NCI-H2081 (cell line): Measurements from ENCODE around the gene AS3MT.
"Not testable (repeated sequence)": the region's sequence is repeated elsewhere in the genome, so short reads cannot be mapped to it uniquely, and the experiment has no call there.

Experiments
- DNase-seq, 2 experiments: peaks; one replicate each; lab custom pipeline; 2025; lab: John Stamatoyannopoulos, UW

The AS3MT gene

GRCh38 chr10:102869258-102870198 lies at the start of gene AS3MT:
Gene AS3MT (plus strand): TSS chr10:102869470. CDS start chr10:102869593, 123 bp downstream.
- DNase-seq, result peak in 1 of 2 experiments; percentile 2

DNA sequence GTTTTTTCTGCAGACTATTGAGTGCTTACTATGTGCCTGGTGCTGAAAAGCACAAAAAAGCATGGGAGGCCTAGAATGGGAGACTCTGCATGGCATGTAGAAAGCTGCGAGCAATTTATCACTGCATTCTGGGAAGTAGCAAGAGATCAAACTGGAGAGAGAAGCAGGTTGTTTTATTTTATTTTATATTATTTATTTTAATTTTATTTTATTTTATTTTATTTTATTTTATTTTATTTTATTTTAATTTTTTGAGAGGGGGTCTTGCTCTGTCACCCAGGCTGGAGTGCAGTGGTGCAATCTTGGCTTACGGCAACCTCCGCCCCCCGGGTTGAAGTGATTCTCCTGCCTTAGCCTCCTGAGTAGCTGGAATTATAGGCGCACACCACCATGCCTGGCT lies 49.3 kb upstream of the AS3MT start:
- DNase-seq, result not testable (repeated sequence)

DNA sequence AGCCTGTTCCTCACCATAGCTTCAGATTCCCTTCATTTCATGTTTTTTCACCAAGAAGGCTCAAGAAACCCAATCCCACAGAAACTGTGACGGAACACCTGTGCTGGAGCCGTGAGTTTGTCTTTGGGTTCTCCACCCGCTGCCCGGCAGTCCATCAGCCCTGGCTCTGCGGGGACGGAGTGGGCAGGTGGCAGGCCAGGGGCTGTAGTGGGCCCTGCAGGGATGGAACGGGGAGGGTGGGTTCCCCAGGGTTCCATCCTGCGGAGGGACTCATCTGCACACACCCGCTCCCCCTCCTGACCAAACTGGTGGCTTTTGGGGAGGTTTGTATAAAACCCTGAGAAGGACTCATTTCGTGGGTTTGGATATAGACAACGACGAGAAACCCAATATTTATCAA lies 47.0 kb upstream of the AS3MT start:
- no peak for DNase-seq

DNA sequence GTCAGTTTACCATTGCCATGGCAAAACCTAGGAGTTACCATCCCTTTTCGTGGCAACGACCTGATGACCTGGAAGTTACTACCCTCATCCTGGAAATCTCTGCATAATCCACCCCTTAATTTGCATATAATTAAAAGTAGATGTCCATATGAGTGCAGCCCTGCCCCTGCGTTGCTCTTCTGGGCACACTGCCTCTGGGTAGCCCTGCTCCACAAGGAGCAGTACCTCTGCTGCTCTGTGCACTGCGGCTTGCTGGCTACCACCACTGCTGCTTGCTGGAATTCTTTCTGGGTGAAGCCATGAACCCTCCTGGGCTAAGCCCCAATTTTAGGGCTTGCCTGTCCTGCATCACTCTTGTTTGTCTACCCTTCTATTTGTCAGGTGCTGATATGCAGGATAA lies 44.6 kb upstream of the AS3MT start:
- no peak for DNase-seq

GRCh38 chr10:102826148-102826796 lies 43.0 kb upstream of the AS3MT start:
- no peak for DNase-seq

DNA sequence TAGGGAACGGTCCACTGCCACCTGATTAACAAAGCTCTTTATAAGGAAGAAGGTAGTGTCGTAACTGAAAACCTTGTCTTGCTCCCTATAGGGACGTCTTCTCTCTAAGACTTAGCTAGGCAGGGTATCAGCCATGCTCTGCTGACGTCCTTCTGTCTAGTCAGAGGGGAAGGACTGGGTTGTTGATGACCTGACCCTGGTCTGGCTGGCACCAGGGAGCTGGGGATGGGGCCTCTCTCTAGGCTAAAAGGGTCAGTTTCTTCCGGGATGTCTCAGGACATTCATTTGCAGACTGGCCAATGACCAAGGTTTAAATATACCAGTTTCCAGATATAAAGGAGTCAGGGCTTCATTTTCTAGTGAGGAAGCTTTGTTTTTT lies 41.7 kb upstream of the AS3MT start:
- no peak for DNase-seq

DNA sequence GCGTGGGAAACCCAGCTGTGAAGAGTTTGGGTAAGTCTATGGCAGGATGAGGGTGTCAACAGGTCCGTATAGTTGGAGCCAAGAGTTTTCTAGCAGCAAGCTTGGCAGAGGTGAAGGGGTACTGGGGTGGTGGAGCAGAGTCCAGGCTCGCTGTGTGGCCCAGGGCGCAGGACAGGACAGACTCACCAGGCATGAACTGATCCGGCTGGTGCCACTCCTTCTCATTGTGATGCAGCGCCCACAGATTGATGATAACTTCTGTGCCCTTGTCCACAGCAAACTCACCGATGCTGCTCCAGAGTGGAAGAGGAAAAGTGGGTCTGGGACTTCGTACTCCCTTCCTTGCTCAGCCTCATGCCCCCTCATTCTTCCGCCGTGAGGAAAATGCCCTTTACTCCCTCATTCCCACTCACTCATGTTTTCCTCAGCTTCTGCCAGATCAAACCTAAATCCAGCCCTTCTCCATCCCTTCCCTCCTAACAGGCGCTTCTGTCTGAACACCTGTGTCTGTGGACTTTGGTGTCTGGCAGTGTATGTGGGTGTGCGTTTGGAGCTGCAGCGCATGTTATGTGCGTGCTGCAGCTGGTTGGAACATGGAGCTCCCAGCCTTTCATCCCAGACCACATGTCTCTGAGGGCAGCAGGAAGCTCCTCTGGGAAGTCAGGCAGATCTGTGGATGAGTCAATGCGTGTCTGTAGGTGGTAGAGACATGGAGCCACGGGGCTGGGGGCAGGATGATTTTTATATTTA lies 37.8 kb upstream of the AS3MT start:
- no peak for DNase-seq

DNA sequence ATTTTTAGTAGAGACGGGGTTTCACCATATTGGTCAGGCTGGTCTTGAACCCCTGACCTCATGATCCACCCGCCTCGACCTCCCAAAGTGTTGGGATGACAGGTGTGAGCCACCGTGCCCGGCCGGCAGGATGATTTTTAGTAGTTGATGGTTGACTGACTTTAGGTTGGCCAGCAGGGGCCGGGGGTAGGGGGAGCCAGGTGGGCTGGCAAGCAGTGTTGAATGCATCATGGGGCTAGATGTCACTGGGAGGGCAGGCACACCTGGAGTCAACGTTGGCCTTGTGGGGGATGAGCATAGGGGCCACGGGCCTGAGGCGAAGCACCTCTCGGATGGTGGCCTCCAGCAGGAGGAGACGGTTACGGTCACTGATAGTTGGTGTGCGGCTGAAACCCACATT lies 37.0 kb upstream of the AS3MT start:
- no peak for DNase-seq

- no peak for DNase-seq
Measured at GRCh38 chr10:102832987-102833386, 36.3 kb upstream of the AS3MT start.

- no peak for DNase-seq
Measured at GRCh38 chr10:102834143-102834542, 35.1 kb upstream of the AS3MT start.

DNA sequence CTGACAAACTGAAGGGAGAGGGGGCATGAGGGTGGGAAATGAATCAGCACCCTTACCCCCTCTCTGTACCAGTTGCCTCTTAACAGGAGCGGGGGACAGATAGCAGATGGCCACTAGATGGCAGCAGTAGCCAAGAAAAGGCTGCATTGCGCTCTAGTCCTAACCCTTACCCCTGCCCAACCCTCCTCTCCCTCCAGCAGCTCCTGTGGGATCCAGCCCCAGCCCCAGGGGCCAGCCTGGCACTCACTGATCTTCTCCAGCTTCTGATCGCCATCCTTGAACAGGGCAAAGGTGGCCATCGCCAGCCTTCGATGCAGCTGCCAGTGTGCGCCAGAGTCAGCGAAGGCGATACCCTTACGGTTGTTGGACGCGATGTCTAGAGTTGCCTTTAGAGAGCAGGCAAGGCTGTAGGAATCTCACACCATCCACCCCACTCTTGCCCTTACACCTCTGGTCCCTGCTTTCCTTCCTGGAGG lies 34.2 kb upstream of the AS3MT start:
- peak; percentile 56 to 63 for DNase-seq

DNA sequence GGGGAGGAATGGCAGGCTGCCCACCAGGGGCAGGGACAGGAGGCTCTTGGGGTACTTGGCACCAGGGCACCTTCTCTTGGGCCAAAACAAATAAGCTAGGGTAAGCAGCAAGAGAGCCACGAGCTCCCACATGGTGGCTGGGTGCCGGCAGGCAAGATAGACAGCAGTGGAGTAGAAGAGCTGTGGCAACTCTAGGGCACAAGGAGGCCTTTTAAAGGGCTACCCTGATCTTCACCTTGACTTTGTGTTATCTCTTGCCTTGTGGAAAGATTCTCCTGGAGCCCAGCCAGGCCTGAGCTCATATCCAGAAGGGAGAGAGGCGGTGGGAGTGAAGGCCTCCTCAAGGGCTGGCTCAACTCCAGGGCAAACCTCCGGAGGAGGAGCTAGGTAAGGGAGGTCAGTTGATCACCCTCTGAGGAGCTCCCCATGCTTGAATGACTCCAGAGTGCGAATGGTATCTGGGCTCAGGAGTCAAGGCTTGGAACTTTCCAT lies 32.0 kb upstream of the AS3MT start, which contains the start of gene CYP17A1:
Gene CYP17A1, minus strand, starts transcription at position 184 of the 492 bp plus-strand sequence. Its CDS starts 52 bp downstream, at position 132.
- DNase-seq, result no peak

DNA sequence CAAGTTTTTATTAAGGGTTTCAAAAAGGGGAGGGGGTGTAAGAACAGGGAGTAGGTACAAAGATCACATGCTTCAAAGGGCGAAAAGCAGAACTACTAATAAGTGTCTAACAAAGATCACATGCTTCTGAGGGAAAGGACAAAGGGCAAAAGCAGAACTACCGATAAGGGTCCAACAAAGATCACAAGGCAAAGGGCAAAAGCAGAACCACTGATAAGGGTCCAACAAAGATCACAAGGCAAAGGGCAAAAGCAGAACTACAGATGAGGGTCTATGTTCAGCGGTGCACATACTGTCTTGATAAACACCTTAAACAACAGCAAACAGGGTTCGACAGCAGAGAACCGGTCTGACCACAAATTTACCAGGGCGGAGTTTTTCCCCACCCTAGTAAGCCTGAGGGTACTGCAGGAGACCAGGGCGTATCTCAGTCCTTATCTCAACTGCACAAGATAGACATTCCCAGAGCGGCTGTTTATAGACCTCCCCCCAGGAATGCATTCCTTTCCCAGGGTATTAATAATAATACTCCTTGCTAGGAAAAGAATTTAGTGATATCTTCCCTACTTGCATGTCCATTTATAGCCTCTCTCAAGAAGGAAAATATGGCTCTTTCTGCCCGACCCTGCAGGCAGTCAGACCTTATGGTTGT lies 30.9 kb upstream of the AS3MT start:
- not testable (repeated sequence) for DNase-seq

- no peak for DNase-seq
Measured at GRCh38 chr10:102841827-102842345, 27.4 kb upstream of the AS3MT start.

GRCh38 chr10:102843139-102843538 lies 26.1 kb upstream of the AS3MT start:
- not testable (repeated sequence) for DNase-seq

GRCh38 chr10:102844190-102844776 lies 25.0 kb upstream of the AS3MT start:
- not testable (repeated sequence) for DNase-seq

DNA sequence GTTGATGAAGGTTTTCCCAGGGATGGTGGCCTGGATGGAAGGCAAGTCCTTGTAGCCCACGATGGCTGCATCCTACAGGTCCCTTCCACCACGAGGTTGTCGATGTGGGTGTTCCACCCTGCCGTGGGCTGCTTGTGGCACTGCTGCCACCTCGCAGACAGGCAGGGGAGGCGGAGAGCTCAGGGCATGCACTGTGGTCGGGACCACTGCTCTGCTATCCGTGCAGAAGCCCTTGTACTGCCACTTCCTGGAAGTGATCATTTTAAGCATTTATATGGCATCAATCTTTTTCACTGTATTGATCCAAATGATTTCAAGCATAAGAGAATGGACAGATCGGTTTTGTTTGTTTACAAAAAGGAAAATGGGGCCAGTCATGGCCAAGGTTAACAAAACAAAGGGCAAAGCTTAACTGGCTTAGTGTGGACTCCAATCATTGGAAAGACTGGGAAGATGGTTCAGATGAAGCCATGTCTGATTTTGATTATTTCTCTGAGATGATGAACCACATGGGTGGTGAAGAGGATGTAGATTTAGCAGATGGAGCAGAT lies 23.8 kb upstream of the AS3MT start:
- no peak for DNase-seq

GRCh38 chr10:102850025-102850518 lies 19.2 kb upstream of the AS3MT start:
- DNase-seq, result no peak

GRCh38 chr10:102853237-102853636 lies 16.0 kb upstream of the AS3MT start:
- not testable (repeated sequence) for DNase-seq

DNA sequence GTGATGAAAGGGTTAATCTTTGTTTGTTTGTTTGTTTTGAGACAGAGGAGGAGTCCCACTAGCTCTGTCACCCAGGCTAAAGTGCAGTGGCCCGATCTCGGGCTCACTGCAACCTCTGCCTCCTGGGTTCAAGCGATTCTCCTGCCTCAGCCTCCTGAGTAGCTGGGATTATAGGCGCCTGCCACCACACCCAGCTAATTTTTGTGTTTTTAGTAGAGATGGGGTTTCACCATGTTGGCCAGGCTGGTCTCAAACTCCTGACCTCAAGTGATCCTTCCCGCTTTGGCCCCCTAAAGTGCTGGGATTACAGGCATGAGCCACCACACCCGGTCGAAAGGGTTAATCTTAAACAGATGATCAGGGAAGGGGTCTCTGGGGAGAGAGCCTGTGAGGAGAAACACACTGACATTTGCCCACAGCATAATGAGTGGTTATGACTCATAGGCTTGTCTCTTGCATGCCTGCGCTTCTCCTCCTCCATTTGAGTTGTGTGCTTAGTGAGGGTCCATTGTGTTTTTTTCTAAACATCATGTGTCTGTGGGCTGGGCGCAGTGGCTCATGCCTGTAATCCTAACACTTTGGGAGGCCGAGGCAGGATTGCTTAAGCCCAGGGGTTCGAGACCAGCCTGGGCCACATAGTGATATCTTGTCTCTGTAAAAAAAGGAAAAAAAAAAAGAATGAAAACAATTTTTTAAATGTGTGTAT lies 13.4 kb upstream of the AS3MT start:
- not testable (repeated sequence) for DNase-seq
